Inferior parietal cortex (tissue), 1 donor: ENCODE data around the gene USF2.

Source experiments
- DNase-seq: peaks from one replicate; pipeline ENCODE4 v3.0.0-alpha.2; 2016; ENCODE audit errors: extremely low spot score

Gene USF2

DNA sequence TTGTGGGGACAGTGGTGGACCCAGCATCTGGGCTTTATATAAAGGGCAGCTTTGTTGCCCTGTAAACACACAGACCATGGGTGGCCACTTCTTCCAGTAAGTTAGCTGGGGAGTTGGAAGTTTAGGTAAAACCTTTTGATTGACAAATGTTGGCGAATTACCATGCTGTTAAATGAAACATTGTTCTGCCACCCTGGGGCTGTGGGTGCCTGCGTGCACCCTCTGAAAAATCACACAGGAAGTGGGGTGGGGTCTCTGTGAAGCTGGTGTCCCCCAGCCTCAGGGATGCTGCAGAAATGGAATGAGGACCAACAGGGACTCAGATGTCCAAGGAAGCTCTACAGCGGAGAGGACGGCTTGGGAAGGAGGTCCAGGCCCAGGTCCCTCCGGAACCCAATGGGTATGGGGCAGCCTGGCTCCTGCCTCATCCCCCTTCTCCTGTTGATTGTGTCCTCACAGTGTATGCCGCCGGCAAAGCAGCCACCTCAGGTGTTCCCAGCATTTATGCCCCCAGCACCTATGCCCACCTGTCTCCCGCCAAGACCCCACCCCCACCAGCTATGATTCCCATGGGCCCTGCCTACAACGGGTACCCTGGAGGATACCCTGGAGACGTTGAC, 2.8 kb upstream of the USF2 start:
- no peak for DNase-seq

- no peak for DNase-seq
Observed at GRCh38 chr19:35266520-35267352, 2.0 kb upstream of the USF2 start.

- no peak for DNase-seq
Observed at GRCh38 chr19:35267353-35267817, 1.4 kb upstream of the USF2 start.

- DNase-seq, result no peak
Observed at GRCh38 chr19:35267818-35268535, 785 bp upstream of the USF2 start.

DNA sequence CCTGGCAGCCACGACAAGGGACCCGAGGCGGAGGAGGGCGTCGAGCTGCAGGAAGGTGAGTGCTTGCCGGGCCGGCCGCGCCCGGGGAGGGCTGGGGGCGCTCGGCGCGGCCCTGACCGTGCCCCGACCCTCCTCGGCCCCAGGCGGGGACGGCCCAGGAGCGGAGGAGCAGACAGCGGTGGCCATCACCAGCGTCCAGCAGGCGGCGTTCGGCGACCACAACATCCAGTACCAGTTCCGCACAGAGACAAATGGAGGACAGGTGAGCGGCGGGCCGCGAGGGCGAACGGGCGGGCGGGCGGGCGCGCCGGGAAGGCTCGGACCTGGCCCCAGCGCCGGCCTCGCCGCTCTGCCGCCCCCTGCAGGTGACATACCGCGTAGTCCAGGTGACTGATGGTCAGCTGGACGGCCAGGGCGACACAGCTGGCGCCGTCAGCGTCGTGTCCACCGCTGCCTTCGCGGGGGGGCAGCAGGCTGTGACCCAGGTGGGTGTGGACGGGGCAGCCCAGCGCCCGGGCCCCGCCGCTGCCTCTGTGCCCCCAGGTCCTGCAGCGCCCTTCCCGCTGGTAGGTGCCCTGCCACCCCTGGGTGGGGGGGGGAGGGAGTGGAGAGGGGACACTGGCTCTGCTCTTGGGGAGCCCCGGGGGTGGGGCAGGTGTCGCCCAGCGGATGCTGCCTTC, 816 bp downstream of the USF2 start:
- peak; percentile 73 for DNase-seq

DNA sequence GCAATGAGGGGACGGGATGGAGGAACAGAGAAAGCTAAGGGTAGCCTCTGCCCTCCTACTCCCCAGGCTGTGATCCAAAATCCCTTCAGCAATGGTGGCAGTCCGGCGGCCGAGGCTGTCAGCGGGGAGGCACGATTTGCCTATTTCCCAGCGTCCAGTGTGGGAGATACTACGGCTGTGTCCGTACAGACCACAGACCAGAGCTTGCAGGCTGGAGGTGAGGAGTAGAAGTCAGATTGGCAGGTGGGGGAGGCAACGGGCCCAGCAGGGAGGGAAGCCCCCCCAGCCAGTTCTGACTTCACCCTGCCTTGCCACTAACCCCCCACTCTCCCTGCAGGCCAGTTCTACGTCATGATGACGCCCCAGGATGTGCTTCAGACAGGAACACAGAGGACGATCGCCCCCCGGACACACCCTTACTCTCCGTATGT, 1.6 kb downstream of the USF2 start:
- DNase-seq, result no peak

DNA sequence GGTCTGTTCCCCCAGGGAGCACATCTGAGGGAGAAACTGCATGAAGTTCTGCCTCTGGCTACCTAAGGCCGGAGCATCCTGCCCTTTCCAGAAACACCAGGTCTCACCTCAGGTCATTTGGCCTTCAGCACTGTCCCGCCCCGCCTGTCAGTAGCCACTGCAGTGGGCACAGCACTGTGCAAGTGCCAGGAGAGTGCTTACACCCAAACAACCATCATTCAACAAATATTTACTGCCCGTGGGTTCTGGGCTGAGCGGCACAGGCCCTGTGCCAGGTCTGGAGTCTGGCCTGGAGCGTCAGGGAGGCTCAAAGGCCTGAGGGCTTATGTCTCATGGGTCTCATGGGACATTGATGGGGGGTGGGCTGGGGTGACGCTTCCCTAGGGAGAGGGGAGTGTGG, 2.8 kb downstream of the USF2 start:
- DNase-seq, result no peak

DNA sequence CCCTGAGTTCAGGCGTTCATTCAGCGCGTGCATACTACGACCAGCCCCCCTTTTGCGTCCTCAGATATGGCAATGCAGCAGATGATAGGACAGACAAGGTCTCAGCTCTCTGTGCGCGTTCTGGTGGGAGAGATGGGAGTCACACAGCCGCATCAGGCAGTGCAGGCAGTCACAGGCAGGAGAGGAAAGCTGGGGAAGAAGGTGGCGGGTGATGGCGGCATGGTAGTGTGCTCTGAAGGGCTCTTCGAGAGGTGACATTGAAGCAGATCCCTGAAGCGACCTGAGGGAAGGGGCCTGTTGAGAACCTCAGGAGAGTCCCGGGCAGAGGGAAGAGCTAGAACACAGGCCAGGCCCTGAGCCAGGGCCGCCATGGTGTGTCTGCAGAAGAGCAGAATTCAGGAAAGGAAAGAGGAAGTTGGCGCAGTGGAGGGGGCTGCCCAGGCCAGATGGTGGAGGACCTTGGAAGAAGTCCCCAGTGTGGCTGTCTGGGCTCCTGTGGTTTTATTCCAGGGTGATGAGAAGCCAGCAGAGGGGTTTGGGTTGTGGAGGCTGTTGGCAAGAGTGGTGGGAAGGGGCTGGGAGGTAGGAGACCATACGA, 3.5 kb downstream of the USF2 start:
- DNase-seq, result no peak

- DNase-seq, result no peak
Observed at GRCh38 chr19:35272954-35273649, 4.3 kb downstream of the USF2 start.

DNA sequence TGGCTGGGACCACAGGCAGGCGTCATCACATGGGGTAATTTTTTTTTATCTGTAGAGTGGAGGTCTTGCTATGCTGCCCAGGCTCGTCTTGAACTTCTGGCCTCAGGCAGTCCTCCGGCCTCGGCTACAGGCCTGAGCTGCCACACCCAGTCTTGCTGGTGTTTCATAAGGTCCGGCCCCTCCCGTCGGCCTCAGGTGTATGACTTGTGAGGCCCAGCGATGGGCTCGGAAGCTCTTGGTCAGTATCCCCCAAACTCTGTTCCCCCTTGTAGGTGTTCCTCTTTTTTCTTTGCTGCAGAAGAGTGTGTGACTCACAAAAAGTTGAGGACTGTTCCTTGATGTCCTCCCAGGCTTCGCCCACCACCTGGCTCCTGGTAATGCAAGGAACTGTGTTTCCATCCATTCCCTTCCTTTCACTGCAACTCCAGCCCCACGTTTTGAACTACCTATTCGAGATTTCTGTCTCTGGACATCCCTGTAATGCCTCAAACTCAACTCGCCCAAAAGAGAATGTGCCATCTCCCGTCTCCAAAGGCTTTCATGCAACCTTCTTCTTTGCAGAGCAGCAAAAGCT, 5.0 kb downstream of the USF2 start:
- DNase-seq, result no peak

GRCh38 chr19:35274323-35274722, 5.6 kb downstream of the USF2 start:
- DNase-seq, result no peak

DNA sequence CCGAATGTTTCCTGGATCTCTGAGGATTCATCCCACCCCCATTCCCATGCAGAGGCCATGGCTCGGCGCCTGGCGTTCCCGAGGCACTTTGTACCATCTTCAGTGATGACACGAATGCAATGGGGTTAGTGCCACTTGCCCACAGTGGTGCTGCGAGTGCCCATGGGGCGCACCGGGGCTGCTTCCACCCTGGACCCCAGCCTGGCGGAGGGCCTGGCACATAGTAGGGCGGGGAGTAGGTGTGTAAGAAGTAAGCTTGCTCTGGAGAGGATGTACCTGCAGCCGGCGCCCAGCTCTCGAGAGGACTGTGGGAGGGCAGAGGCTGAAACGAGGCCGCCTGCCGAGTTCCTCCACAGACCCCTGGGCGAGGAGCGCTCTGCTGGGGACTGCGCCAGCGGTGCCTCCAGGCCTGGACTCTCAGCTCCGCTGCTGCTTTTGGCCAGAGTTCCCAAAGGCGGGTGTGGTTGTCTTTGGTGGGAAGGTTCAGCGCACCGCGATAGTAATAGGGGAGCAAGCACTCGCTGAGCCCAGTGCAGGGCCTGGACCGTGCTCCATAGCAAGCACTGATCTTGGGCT, 8.0 kb downstream of the USF2 start:
- DNase-seq, result no peak

- no peak for DNase-seq
Observed at GRCh38 chr19:35278578-35279284, 10.0 kb downstream of the USF2 start.

DNA sequence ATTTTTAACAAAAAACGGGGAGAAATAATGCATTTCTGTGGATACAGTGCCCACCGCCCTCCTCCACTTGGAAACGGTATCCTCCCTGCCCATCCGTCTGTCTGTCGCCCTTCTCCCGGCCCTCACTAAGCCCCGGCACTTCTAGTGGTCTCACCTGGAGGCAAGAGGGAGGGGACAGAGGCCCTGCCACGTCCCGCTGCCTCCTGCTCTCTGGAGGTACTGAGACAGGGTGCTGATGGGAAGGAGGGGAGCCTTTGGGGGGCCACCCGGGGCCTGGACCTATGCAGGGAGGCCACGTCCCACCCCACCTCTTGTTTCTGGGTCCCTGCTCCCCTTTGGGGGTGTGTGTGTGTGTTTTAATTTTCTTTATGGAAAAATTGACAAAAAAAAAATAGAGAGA, 10.6 kb downstream of the USF2 start:
- no peak for DNase-seq

GRCh38 chr19:35279985-35280821, 11.4 kb downstream of the USF2 start:
- no peak for DNase-seq

- no peak for DNase-seq
Observed at GRCh38 chr19:35281303-35281702, 12.5 kb downstream of the USF2 start.

GRCh38 chr19:35284153-35285094, 15.7 kb downstream of the USF2 start:
- no peak for DNase-seq

- DNase-seq, result no peak
Observed at GRCh38 chr19:35285095-35285449, 16.3 kb downstream of the USF2 start.
